ENCODE data around the gene SLC12A1.

The SLC12A1 gene

GRCh38 chr15:48205981-48206380 lies at the start of gene SLC12A1:
Gene SLC12A1 (plus strand): TSS chr15:48206302. CDS start chr15:48207720, 1,418 bp downstream.
- DNase-seq (ENCODE audit: low read depth in 2 of 2): no peak

GRCh38 chr15:48168616-48169015 lies 37.5 kb upstream of the SLC12A1 start:
- no peak for DNase-seq (ENCODE audit: low read depth in 2 of 2)

- no peak for DNase-seq (ENCODE audit: low read depth in 2 of 2)
These were observed 35.1 kb upstream of the SLC12A1 start for GRCh38 chr15:48170981-48171380.

- DNase-seq (ENCODE audit: low read depth in 2 of 2): no peak
These were observed 31.0 kb upstream of the SLC12A1 start for GRCh38 chr15:48175126-48175525.

GRCh38 chr15:48176112-48176511 lies 30.0 kb upstream of the SLC12A1 start:
- no peak for DNase-seq (ENCODE audit: low read depth in 2 of 2)

- DNase-seq (ENCODE audit: low read depth in 2 of 2): no peak
These were observed 29.1 kb upstream of the SLC12A1 start for GRCh38 chr15:48176957-48177356.

GRCh38 chr15:48177383-48177765 lies 28.7 kb upstream of the SLC12A1 start:
- no peak for DNase-seq (ENCODE audit: low read depth in 2 of 2)

- DNase-seq (ENCODE audit: low read depth in 2 of 2): peak; percentile 18 to 28
These were observed 28.1 kb upstream of the SLC12A1 start, which contains the start of gene MYEF2 for GRCh38 chr15:48177766-48178647. Gene MYEF2 (minus strand): TSS chr15:48178295. CDS start chr15:48178237, 58 bp downstream.

GRCh38 chr15:48178648-48178931 lies 27.5 kb upstream of the SLC12A1 start:
- DNase-seq (ENCODE audit: low read depth in 2 of 2): no peak

GRCh38 chr15:48182749-48183148 lies 23.4 kb upstream of the SLC12A1 start:
- no peak for DNase-seq (ENCODE audit: low read depth in 2 of 2)

GRCh38 chr15:48185529-48185928 lies 20.6 kb upstream of the SLC12A1 start:
- no peak for DNase-seq (ENCODE audit: low read depth in 2 of 2)

GRCh38 chr15:48186271-48186670 lies 19.8 kb upstream of the SLC12A1 start:
- DNase-seq (ENCODE audit: low read depth in 2 of 2): no peak

GRCh38 chr15:48190932-48191573 lies 15.0 kb upstream of the SLC12A1 start:
- peak; percentile 26 to 29 for DNase-seq (ENCODE audit: low read depth in 2 of 2)

GRCh38 chr15:48191574-48192225 lies 14.4 kb upstream of the SLC12A1 start, which contains the start of gene CTXN2:
Gene CTXN2 (plus strand): TSS chr15:48191665. CDS start chr15:48201301, 9,636 bp downstream.
- DNase-seq (ENCODE audit: low read depth in 2 of 2): no peak

GRCh38 chr15:48202068-48202467 lies 4.0 kb upstream of the SLC12A1 start:
- DNase-seq (ENCODE audit: low read depth in 2 of 2): no peak

- no peak for DNase-seq (ENCODE audit: low read depth in 2 of 2)
These were observed 15.2 kb downstream of the SLC12A1 start for GRCh38 chr15:48221261-48221660.

- no peak for DNase-seq (ENCODE audit: low read depth in 2 of 2)
These were observed 15.8 kb downstream of the SLC12A1 start for GRCh38 chr15:48221885-48222284.

- DNase-seq (ENCODE audit: low read depth in 2 of 2): no peak
These were observed 16.5 kb downstream of the SLC12A1 start for GRCh38 chr15:48222627-48223026.

- no peak for DNase-seq (ENCODE audit: low read depth in 2 of 2)
These were observed 19.7 kb downstream of the SLC12A1 start for GRCh38 chr15:48225771-48226170.

- DNase-seq (ENCODE audit: low read depth in 2 of 2): no peak
These were observed 24.4 kb downstream of the SLC12A1 start for GRCh38 chr15:48230498-48230897.

- no peak for DNase-seq (ENCODE audit: low read depth in 2 of 2)
These were observed 27.1 kb downstream of the SLC12A1 start for GRCh38 chr15:48233246-48233645.

GRCh38 chr15:48239334-48239733 lies 33.2 kb downstream of the SLC12A1 start:
- DNase-seq (ENCODE audit: low read depth in 2 of 2): no peak

- DNase-seq (ENCODE audit: low read depth in 2 of 2): no peak
These were observed 35.9 kb downstream of the SLC12A1 start for GRCh38 chr15:48242015-48242414.
